Measurements from ENCODE around the gene DUSP16. TPM values are rescaled to one million over a fixed set of nuclear protein-coding genes. Genes with fewer than 3 reads are reported as not detected.

The DUSP16 gene
- total RNA-seq, 3 donors from 2014 or later (not counting 1 experiment from before 2014, with no cell fraction given): 6.9 to 19.9 (median 10.0) TPM

GRCh38 chr12:12562016-12562483, 613 bp downstream of the DUSP16 start:
- Mint-ChIP-seq H3K4me1 (peaks cover 10 to 13% of the 10 kb centered on the region in 2 donors), H3K36me3 (no peaks in the 10 kb centered on the region), H3K27ac (peak overlapping the region; percentile 90 to 96), H3K9me3 (no peaks in the 10 kb centered on the region), H3K4me3 (peak overlapping the region; percentile 95), H3K27me3 (ENCODE audit: low read depth in 2 of 2) (peaks cover 0 to 3% of the 10 kb centered on the region in 2 donors)
- Histone ChIP-seq H3K27me3 (ENCODE audit: control insufficient read depth, insufficient read depth, low read length) (no peaks in the 10 kb centered on the region), H3K27ac (ENCODE audit: low read length) (peak overlapping the region; percentile 85), H3K4me1 (ENCODE audit: control insufficient read depth, insufficient read depth, low read length) (peaks cover 10% of the 10 kb centered on the region), H3K9me3 (ENCODE audit: control insufficient read depth, insufficient read depth, low read length) (no peaks in the 10 kb centered on the region), H3K4me3 (ENCODE audit: low read length) (peak overlapping the region; percentile 67), H3K36me3 (ENCODE audit: control insufficient read depth, insufficient read depth, low read length) (no peaks in the 10 kb centered on the region)
- ATAC-seq: peak; percentile 2 to 10 (median 2)
- no peak for TF ChIP-seq CTCF (IDR thresholded peaks at IDR 0.05)
- DNase-seq: peak; percentile 34 to 73
- intact Hi-C loops (cut with micrococcal nuclease): loop anchor here (5.0 kb wide), 3 partner anchors 120 to 205 kb away; partner anchors contain the start of genes BORCS5 and CDKN1B
- WGBS (ENCODE audit: insufficient coverage): 0% methylated on average over 31 of the region's 45 CpGs

GRCh38 chr12:12561371-12562015, 1.2 kb downstream of the DUSP16 start:
- H3K36me3 ChIP-seq (ENCODE audit: control insufficient read depth, insufficient read depth, low read length): no peaks in the 10 kb centered on the region
- under 1% methylated on average over 60 of the region's 60 CpGs for WGBS (ENCODE audit: insufficient coverage)
- peaks cover 10% of the 10 kb centered on the region for H3K4me1 ChIP-seq (ENCODE audit: control insufficient read depth, insufficient read depth, low read length)
- intact Hi-C loops (cut with micrococcal nuclease): loop anchor here (1.0 to 5.0 kb wide), 5 partner anchors 51 to 204 kb away; partner anchors contain the start of genes BORCS5, CDKN1B and GPR19
- peak overlapping the region; percentile 82 to 96 for H3K27ac Mint-ChIP-seq
- H3K4me3 Mint-ChIP-seq: peak overlapping the region; percentile 95
- no peaks in the 10 kb centered on the region for H3K9me3 ChIP-seq (ENCODE audit: control insufficient read depth, insufficient read depth, low read length)
- TF ChIP-seq CTCF (IDR thresholded peaks at IDR 0.05): no peak
- H3K27ac ChIP-seq (ENCODE audit: low read length): peak overlapping the region; percentile 88
- H3K4me1 Mint-ChIP-seq: peaks cover 10 to 13% of the 10 kb centered on the region in 2 donors
- H3K9me3 Mint-ChIP-seq: no peaks in the 10 kb centered on the region
- H3K27me3 ChIP-seq (ENCODE audit: control insufficient read depth, insufficient read depth, low read length): no peaks in the 10 kb centered on the region
- ATAC-seq: peak; percentile 15 to 25 (median 18)
- peak; percentile 55 to 71 for DNase-seq
- H3K27me3 Mint-ChIP-seq (ENCODE audit: low read depth in 2 of 2): peaks cover 0 to 3% of the 10 kb centered on the region in 2 donors
- H3K36me3 Mint-ChIP-seq: no peaks in the 10 kb centered on the region
- peak overlapping the region; percentile 67 for H3K4me3 ChIP-seq (ENCODE audit: low read length)

- peak overlapping the region; percentile 88 for H3K27ac ChIP-seq (ENCODE audit: low read length)
- intact Hi-C loops (cut with micrococcal nuclease): loop anchor here (1.0 to 5.0 kb wide), 5 partner anchors 52 to 203 kb away; partner anchors contain the start of genes BORCS5, CDKN1B and GPR19
- peak; percentile 40 to 52 (median 49) for ATAC-seq
- Mint-ChIP-seq H3K27me3 (ENCODE audit: low read depth in 2 of 2) (peaks cover 0 to 3% of the 10 kb centered on the region in 2 donors), H3K9me3 (no peaks in the 10 kb centered on the region), H3K27ac (peak overlapping the region; percentile 82 to 96), H3K4me1 (peaks cover 10 to 13% of the 10 kb centered on the region in 2 donors), H3K4me3 (peak overlapping the region; percentile 85), H3K36me3 (no peaks in the 10 kb centered on the region)
- H3K9me3 ChIP-seq (ENCODE audit: control insufficient read depth, insufficient read depth, low read length): no peaks in the 10 kb centered on the region
- no peaks in the 10 kb centered on the region for H3K27me3 ChIP-seq (ENCODE audit: control insufficient read depth, insufficient read depth, low read length)
- WGBS (ENCODE audit: insufficient coverage): 15% methylated on average over 4 of the region's 9 CpGs
- no peaks in the 10 kb centered on the region for H3K36me3 ChIP-seq (ENCODE audit: control insufficient read depth, insufficient read depth, low read length)
- peak in 1 of 2 donors; percentile 89 for DNase-seq
- no peak for TF ChIP-seq CTCF (IDR thresholded peaks at IDR 0.05)
- peak overlapping the region; percentile 67 for H3K4me3 ChIP-seq (ENCODE audit: low read length)
- H3K4me1 ChIP-seq (ENCODE audit: control insufficient read depth, insufficient read depth, low read length): peaks cover 10% of the 10 kb centered on the region
Measured at GRCh38 chr12:12560587-12561370, 1.9 kb downstream of the DUSP16 start.
